NCI-H2227 treated with DMSO at 0.1 percent for 48 hours (cell line): ENCODE results near the gene ABITRAM.
"Not testable (repeated sequence)": the region's sequence is repeated elsewhere in the genome, so short reads cannot be mapped to it uniquely, and the experiment has no call there.

ENCODE experiments used
- DNase-seq: peaks from one replicate; lab custom pipeline; 2025; lab: John Stamatoyannopoulos, UW

The ABITRAM gene

GRCh38 chr9:108928386-108928785, 5.8 kb upstream of the ABITRAM start:
- DNase-seq: no peak

GRCh38 chr9:108933231-108933717, 926 bp upstream of the ABITRAM start:
- no peak for DNase-seq

DNA sequence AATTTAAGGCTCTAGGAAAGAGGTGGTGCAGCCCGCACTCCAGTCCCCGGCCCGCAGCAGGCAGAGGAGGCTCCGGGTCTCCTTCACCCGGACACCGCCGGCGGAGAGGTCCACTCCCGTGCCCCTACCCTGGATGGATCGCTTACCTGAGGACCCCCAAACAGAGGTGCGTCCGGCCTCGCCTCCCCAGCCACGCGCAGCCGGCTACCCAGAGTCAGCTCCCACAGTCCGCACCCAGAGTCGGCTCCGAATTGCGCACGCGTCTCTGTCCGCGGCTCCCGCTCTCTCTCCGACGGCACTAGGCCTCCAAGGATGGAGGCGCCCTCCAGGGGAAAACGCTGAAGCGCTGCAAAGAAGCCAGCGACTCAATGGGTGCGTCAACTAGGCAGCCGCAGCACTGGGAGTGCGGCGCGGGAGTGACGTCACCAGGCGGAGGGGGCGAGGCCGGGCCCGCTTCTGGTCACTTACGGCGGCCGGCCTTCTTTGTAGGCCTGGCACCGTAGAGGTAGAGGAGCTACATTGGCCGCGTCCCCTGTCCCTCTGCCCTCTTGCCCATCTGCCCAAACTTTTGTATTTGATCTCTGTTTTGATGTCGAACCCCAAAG, 380 bp upstream of the ABITRAM start, which contains the start of gene ELP1:
Gene ELP1 (minus strand): TSS at position 407 of the 605 bp plus-strand sequence. CDS start 2,978 bp downstream, outside the sequence.
- peak; percentile 85 for DNase-seq

DNA sequence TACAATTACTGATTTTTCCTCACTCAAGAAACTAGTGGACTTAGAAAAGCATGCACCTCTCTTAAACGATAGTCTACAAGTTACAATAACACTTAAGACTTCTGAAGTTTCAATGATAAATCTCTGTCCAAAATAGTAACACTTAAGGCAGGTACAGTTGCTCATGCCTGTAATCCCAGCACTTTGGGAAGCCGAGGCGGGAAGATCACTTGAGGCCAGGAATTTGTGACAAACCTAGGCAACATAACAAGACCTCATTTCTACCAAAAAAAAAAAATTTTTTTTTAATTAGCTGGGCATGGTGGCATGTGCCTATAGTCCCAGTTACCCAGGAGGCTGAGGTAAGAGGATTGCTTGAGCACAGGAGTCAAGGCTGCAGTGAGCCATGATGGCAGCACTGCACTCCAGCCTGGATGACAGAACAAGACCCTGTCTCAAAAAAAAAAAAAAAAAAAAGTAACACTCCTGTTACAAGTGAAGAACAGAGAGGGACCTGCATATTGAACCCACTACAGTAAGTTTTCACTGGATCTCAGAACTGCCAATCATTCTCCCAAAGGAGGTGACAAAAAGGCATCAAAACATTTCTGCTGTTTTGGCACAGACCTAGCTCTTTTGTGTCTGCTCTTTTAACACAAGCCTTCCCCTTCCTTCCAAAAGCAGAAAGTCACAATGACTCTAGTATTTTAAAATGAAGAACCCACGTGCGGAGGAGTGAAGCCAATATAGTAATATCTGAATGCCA, 3.5 kb downstream of the ABITRAM start:
- no peak for DNase-seq

- DNase-seq: no peak
Observed at GRCh38 chr9:108939975-108940374, 5.8 kb downstream of the ABITRAM start.

- DNase-seq: no peak
Observed at GRCh38 chr9:108950168-108950567, 16.0 kb downstream of the ABITRAM start.

DNA sequence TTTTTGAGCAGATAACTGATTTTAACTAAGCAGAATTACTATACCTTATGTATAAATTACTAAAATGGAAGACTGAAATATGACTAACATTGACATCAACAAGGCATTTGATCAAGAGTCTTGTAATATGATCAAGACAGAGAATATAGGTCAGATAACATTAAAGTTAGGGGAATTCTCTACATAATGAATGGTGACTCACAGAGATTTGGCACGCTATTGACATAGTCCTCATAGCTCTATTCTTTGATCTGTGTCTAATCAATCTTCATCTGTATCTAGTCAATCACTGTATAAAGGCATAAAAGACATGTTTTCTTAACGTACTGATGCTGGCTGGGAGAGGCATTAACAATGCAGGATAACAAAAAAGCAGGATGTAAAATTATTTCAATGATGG, 17.4 kb downstream of the ABITRAM start:
- DNase-seq: no peak

- DNase-seq: peak; percentile 14
Observed at GRCh38 chr9:108953983-108954574, 19.9 kb downstream of the ABITRAM start.

DNA sequence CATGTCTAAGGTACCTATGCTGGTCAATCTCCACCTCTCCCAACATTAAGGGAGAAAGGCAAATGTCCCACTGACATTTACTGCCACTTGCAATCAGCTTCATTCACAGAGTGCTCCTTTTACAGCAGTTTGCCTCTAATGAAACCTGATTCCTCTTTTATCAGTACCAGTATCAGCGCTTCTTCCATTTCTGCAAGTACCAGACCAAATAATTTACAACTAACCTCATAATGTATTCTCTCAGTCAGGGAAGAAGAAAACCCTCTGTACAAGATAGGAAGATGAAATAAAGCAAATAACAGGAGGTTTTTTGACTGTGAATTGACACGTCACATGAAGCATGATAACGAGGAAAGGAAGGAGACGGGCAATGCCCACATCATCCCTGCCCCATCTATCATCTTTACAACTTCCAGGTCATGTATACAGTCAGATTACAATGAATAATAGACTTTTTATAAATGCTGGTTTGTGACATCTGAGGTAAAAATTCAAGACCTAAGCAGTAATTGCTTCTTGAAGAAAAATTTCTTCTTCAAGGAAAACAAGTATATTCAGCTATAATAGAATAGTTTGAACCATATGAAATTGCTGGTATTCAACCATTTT, 21.9 kb downstream of the ABITRAM start:
- DNase-seq: no peak

DNA sequence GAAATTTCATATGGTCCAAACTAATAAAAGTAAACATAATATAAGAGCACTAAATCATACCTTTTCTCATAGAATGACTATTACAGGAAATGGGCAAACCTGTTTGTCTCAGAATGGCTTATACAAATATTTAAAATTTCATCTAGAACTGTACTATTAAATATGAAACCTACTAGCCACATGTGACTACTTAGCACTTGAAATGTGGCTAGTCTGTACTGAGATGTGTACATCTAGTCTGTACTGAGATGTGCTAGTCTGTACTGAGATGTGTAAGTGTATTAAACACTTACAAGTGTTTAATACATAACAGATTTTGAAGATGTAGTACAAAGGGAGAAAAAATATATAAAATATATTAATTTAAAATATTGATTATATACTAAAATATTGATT, 22.4 kb downstream of the ABITRAM start:
- no peak for DNase-seq

GRCh38 chr9:108960331-108960730, 26.1 kb downstream of the ABITRAM start:
- DNase-seq: no peak

DNA sequence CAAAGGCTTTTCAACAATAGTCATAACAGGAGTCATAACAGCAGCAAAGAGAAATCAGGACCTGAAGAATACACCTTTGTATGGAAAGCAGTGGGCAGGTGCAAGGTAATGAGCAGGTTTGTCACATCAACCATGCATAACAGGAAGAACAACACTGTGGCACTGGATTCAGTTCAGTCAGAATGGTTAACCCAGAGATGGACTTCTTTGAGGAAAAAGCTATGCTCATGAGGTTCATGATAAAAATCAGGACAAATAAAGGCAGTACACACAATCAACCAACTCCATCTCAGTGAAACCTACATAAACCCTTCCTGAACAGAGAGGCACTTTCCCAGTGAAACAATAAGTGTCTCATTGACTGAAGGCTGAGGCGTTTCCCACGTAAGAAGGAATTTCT, 27.0 kb downstream of the ABITRAM start:
- DNase-seq: no peak

GRCh38 chr9:108963459-108964143, 29.4 kb downstream of the ABITRAM start:
- DNase-seq: no peak

DNA sequence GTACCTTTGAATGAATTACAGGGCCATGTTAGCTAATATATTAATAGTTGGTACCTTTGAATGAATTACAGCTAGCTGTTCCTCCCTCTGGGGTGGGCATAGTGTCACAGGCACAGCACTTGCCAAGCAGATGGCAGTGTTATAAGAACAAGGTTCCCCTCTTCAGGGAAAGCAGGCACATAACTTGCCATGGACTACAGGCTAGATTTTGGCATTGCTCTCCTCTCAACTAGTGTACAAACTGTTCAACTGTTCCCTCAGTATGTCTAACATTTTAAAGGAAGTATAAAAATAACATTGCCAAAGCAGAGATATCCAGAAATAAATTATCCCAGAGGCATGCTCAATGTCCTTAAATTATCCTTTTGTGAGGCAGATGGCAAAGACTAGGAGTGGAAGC, 33.7 kb downstream of the ABITRAM start:
- DNase-seq: no peak

DNA sequence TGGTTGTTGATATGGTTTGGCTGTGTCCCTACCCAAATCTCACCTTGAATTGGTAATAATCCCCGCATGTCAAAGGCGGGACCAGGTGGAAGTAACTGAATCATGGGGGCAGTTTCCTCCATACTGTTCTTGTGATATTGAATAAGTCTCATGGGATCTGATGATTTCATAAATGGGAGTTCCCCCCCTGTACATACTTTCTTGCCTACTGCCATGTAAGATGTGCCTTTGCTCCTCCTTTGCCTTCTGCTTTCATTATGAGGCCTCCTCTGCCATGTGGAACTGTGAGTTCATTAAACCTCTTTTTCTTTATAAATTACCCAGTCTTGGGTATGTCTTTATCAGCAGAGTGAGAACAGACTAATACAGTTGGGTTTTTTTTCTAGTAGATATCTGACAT, 37.2 kb downstream of the ABITRAM start:
- not testable (repeated sequence) for DNase-seq

- DNase-seq: no peak
Observed at GRCh38 chr9:108972186-108972585, 38.0 kb downstream of the ABITRAM start.

DNA sequence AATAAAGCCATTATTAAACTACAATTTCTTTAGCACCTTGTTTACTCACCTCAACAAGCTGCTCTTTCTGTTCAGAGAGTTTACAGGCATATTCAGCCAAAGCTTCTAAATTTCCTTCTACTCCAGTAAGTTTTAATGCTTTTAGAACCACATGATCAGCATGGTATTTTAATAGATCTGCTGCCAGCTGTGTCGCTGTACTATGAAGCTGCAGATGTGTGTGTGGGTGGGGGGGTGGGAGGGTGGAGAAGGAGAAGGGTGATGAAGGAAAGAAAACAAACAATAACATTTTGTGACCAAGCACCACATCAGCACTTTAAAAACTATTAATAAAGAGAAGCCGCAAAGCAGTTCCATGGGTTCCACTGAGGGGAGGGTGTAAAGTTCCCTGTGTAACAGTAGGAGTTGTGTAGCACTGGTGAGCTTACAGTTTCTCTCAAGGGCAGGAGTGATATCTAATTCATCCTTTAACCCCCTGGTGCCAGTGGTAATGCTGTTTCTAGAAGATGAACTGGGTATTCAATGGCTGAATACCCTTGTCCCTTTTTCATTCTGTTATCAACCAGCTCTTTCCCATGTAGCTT, 38.5 kb downstream of the ABITRAM start:
- DNase-seq: no peak

DNA sequence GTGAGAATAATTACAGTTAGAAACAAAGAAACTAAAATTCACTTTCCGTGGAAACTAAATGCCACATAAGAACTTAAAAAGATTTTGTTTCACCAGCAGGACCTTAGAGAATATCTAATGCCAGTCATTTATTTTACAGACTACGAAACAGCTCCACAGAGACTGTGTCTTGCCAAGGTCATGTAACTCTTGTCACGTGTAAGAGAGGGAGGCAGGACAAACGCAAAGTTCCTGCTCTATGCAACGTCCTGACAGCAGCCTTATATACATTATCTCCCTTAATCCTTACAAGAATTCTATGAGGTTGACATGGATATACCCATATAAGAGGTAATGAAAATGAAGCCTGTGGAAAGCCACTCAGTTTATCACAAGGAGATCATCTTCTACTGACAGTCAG, 39.7 kb downstream of the ABITRAM start:
- DNase-seq: no peak

DNA sequence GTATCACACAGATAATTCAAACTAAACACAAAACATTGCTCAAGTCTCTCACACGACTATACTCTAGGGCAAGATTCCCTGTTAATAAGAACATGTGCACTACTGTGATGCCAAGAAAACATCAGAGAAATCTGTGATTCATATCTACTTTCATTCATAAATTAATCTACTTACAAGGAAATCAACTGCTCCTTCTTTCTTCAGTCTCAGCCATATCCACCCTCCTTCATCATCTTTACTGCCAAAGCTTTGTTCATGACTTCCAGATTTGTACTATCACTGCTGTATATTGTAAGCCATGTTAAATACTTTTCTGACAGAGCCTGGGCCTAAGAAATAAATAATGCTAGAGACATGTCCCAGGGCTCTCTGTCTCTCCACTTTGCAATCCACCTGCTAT, 44.0 kb downstream of the ABITRAM start:
- DNase-seq: no peak

GRCh38 chr9:108980893-108981292, 46.7 kb downstream of the ABITRAM start:
- no peak for DNase-seq

GRCh38 chr9:108983885-108984284, 49.7 kb downstream of the ABITRAM start:
- DNase-seq: no peak
